Gastroesophageal sphincter (tissue), 4 donors: Measurements from ENCODE around the gene MAML3. TPM values are rescaled to one million over a fixed set of nuclear protein-coding genes. Genes with fewer than 3 reads are reported as not detected.

Source experiments
- ATAC-seq: fragments of 150-250 bp; one replicate; pipeline ENCODE4 v1.9.1; 2016; ENCODE audit warnings: mild to moderate bottlenecking, moderate library complexity
- H3K27ac ChIP-seq, 4 donors: fragments of 200-600 bp; sonication (generic) in 3 of 4; 1 replicate in 3 of 4; 2 replicates in 1 of 4; pipeline ENCODE4 v1.5.1; 2016 to 2019
- H3K27me3 ChIP-seq: fragments of 200-600 bp; sonication (generic); one replicate; pipeline ENCODE4 v1.5.1; 2019
- H3K36me3 ChIP-seq, 2 donors: fragments of 200-600 bp; sonication (generic); one replicate each; pipeline ENCODE4 v1.5.1; 2019; ENCODE audit warnings: control low read depth in 1 of 2
- H3K4me1 ChIP-seq, 3 donors: fragments of 200-600 bp; sonication (generic); 1 replicate in 2 of 3; 2 replicates in 1 of 3; pipeline ENCODE4 v1.5.1; 2016 to 2019; ENCODE audit warnings: control low read depth in 2 of 3
- H3K4me3 ChIP-seq, 2 donors: fragments of 200-600 bp; sonication (generic); one replicate each; pipeline ENCODE4 v1.5.1; 2019; ENCODE audit warnings: mild to moderate bottlenecking in 1 of 2, moderate library complexity in 1 of 2
- H3K9me3 ChIP-seq, 3 donors: fragments of 200-600 bp; sonication (generic); one replicate each; pipeline ENCODE4 v1.5.1; 2017 to 2019; ENCODE audit warnings: control low read depth in 2 of 3
- CTCF ChIP-seq, 4 experiments: fragments of 200-600 bp in 2 of 4; fragments of 450-650 bp in 2 of 4; sonication (generic) in 1 of 4; IDR thresholded peaks; one replicate each; pipeline ENCODE4 v1.5.1; 2017 to 2019; ENCODE audit warnings: antibody characterized with exemption in 4 of 4, mild to moderate bottlenecking in 2 of 4, moderate library complexity in 2 of 4
- EP300 ChIP-seq: sonication (generic); formaldehyde crosslinking; IDR thresholded peaks from one replicate; pipeline ENCODE4 v1.6.1; 2017; ENCODE audit warnings: antibody characterized with exemption, mild to moderate bottlenecking
- POLR2A ChIP-seq, 2 donors: fragments of 450-650 bp; IDR thresholded peaks; one replicate each; pipeline ENCODE4 v1.6.1; 2017; ENCODE audit warnings: antibody characterized with exemption in 2 of 2, mild to moderate bottlenecking in 2 of 2, moderate library complexity in 1 of 2
- POLR2AphosphoS5 ChIP-seq: sonication (generic); formaldehyde crosslinking; IDR thresholded peaks from one replicate; pipeline ENCODE4 v1.6.1; 2017; ENCODE audit warnings: antibody characterized with exemption
- WGBS, 2 donors: methylation state at CpG; one replicate each; pipeline ENCODE4 v1.1.5; 2018; ENCODE audit warnings: low coverage in 1 of 2; 5-methylcytosine and 5-hydroxymethylcytosine counted together
- total RNA-seq, 4 donors: library from RNA; depleted of rRNA; stranded (reverse); fragments of >200 nt; gene quantifications; one replicate each; pipeline ENCODE4 v1.1.0, GENCODE V29; 2016

MAML3 gene
- total RNA-seq, 4 donors from 2014 or later: 5.3 to 10.6 (median 9.3) TPM

- Histone ChIP-seq H3K27me3 (no peaks in the 10 kb centered on the region), H3K4me1 (peaks cover 0 to 4% (median 0%) of the 10 kb centered on the region in 3 donors), H3K4me3 (no peak overlapping the region), H3K36me3 (no peaks in the 10 kb centered on the region), H3K27ac (peak overlapping the region in 2 of 4 donors; percentile 34 to 48), H3K9me3 (no peaks in the 10 kb centered on the region)
- peak; percentile 48 for ATAC-seq
- TF ChIP-seq POLR2AphosphoS5 (no peak), CTCF (IDR thresholded peaks at IDR 0.05) (no peak), POLR2A (IDR thresholded peaks at IDR 0.05) (no peak), EP300 (no peak)
- WGBS, 2 donors: 62 to 72% methylated on average over 6 of the region's 6 CpGs
Observed at GRCh38 chr4:140037353-140038030, 116.5 kb downstream of the MAML3 start.

GRCh38 chr4:140031706-140032105 is 122.3 kb downstream of the MAML3 start:
- Histone ChIP-seq H3K9me3 (no peaks in the 10 kb centered on the region), H3K27ac (no peak overlapping the region), H3K4me1 (no peaks in the 10 kb centered on the region), H3K4me3 (no peak overlapping the region), H3K36me3 (no peaks in the 10 kb centered on the region), H3K27me3 (no peaks in the 10 kb centered on the region)
- ATAC-seq: no peak
- no peak for TF ChIP-seq CTCF (IDR thresholded peaks at IDR 0.05)
- no peak for TF ChIP-seq EP300
- no peak for TF ChIP-seq POLR2A (IDR thresholded peaks at IDR 0.05)
- TF ChIP-seq POLR2AphosphoS5: no peak
- WGBS, 2 donors: 82 to 83% methylated on average over 1 to 2 of the region's 2 CpGs

GRCh38 chr4:140031061-140031460 is 122.9 kb downstream of the MAML3 start:
- ATAC-seq: no peak

GRCh38 chr4:140028676-140029517 is 125.1 kb downstream of the MAML3 start:
- H3K9me3 ChIP-seq: no peaks in the 10 kb centered on the region
- no peaks in the 10 kb centered on the region for H3K36me3 ChIP-seq
- WGBS, 2 donors: 84 to 88% methylated on average over 2 to 5 of the region's 6 CpGs
- ATAC-seq: no peak
- H3K4me1 ChIP-seq: no peaks in the 10 kb centered on the region
- no peaks in the 10 kb centered on the region for H3K27me3 ChIP-seq
- H3K27ac ChIP-seq: no peak overlapping the region
- TF ChIP-seq POLR2AphosphoS5 (no peak), CTCF (IDR thresholded peaks at IDR 0.05) (no peak), EP300 (no peak), POLR2A (IDR thresholded peaks at IDR 0.05) (no peak)
- no peak overlapping the region for H3K4me3 ChIP-seq

More at GRCh38 chr4:140031061-140031460, 122.9 kb downstream of the MAML3 start:
- TF ChIP-seq CTCF (IDR thresholded peaks at IDR 0.05) (no peak), EP300 (no peak), POLR2AphosphoS5 (no peak), POLR2A (IDR thresholded peaks at IDR 0.05) (no peak)
- 53 to 82% methylated on average over 6 of the region's 6 CpGs for WGBS, 2 donors
- no peaks in the 10 kb centered on the region for H3K27me3 ChIP-seq
- no peak overlapping the region for H3K4me3 ChIP-seq
- H3K36me3 ChIP-seq: no peaks in the 10 kb centered on the region
- H3K4me1 ChIP-seq: no peaks in the 10 kb centered on the region
- no peak overlapping the region for H3K27ac ChIP-seq
- no peaks in the 10 kb centered on the region for H3K9me3 ChIP-seq
